Smooth muscle cell of the pulmonary artery (primary cell): ENCODE results near the gene DEFB110. TPM values are rescaled to one million over a fixed set of nuclear protein-coding genes. Genes with fewer than 3 reads are reported as not detected.

Source experiments
- total RNA-seq: library from RNA; depleted of rRNA; stranded (reverse); fragments of >200 nt; gene quantifications from 2 replicates; pipeline ENCODE4 v1.2.3, GENCODE V29; 2014

Gene DEFB110
- not detected in 2 replicates for total RNA-seq

DNA sequence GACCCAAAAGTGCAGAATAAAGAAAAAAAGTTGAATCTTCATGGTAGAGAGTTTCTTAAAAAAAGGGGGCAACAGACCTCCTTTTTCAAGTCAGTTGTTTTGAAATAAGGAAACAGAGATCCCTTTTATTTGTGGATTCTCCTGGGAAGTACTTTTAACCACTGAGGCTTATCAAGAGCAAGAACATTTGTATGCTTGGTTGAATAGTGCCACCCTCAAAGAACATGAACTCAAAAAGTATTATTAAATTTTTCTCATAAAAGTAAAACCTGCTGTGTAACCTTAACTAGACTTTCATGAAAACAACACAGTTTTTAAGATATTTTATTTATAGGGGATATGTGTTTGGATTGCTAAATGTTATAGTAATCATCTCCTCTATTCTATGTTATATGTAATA lies at the start of gene DEFB110:
DEFB110 (minus strand) TSS at position 101 of the 400 bp plus-strand sequence; CDS start at position 42, 59 bp downstream.

DNA sequence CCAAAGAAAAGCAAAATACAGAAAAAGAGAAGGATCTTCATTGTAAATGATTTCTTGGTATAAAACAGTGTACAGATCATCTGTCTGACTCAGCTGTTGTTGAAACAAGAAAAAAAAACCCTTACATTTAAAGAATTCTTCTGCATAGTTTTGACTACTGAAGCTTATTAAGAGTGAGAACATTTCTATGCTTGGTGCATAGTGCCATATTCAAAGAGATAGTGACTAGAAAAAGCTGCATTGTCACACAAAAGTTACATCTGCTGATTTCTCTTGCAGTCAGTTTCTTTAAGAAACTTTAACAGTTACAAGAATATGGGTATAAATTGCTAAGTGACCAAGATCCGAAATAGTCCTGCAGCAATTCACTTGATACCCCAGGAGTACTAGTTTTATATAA lies 28.0 kb upstream of the DEFB110 start, which contains the start of gene DEFB112:
DEFB112 (minus strand) TSS at position 101 of the 400 bp plus-strand sequence; CDS start at position 41, 60 bp downstream.

DNA sequence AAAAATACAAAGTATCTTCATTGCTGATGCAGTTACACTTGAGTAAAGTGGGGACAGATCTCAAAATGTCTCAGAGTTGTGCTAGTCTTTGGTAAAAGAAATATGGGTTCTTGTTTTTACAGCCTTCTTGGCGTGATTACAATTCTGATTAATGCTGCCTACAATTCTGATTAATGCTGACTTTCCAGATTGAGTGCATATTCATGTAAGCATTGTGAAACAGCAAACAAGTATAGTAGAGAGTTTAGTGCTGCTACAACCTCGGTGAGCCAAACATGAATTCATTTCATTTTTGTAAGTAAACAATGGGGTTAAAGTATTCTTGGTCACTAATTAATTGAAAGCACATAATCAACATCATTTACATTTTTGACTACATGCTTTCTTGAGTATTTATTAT lies 52.2 kb downstream of the DEFB110 start, which contains the start of gene DEFB113:
DEFB113 (minus strand) TSS at position 21 of the 400 bp plus-strand sequence; CDS start at position 21, 0 bp downstream.

Other genes with a start within 250 kb of the DEFB110 start
- gene PGK2, start 234.7 kb downstream of the DEFB110 start, total RNA-seq, result not detected in 2 replicates
- gene CRISP1, start 155.5 kb downstream of the DEFB110 start, total RNA-seq, result not detected in 2 replicates
- not detected in 2 replicates for gene DEFB114, start 57.8 kb downstream of the DEFB110 start, total RNA-seq
- gene DEFB113, start 52.4 kb downstream of the DEFB110 start, total RNA-seq, result not detected in 2 replicates
- gene DEFB112, start 27.9 kb upstream of the DEFB110 start, total RNA-seq, result not detected in 2 replicates